GM23248 (cell line): ENCODE data around the gene ITGA8.

Experiments
- EZH2 ChIP-seq: fragments of 200-600 bp; sonication (generic); IDR thresholded peaks from 2 replicates; pipeline ENCODE4 v1.6.1; 2018; ENCODE audit warnings: antibody characterized with exemption, mild to moderate bottlenecking; ENCODE audit not compliant: insufficient read depth, poor library complexity, severe bottlenecking
- EZH2phosphoT487 ChIP-seq: fragments of 200-600 bp; sonication (generic); IDR thresholded peaks from 2 replicates; pipeline ENCODE4 v1.6.1; 2018; ENCODE audit warnings: antibody characterized with exemption, moderate library complexity, mild to moderate bottlenecking, low read depth; ENCODE audit not compliant: insufficient read depth

DNA sequence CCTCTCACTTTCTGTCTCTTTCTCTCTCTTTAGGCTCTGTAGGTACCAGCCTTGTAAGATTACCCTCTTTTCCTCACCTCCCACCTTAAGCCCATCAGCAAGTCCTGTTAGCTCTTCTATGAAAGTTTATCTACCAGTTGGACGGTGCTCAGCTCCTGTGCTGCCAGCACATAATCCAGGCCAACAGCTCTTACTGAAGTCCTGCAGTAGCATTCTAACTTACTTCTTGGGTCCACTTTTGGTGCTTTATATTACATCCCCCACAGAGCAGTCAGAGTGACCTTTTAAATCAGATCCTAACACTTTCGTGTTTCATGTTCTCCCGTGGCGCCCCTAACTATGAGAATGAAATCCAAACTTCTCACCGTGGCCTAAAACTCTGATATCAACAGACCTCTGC, 38.9 kb upstream of the ITGA8 start:
- TF ChIP-seq EZH2: no peak
- TF ChIP-seq EZH2phosphoT487: no peak
